Upper lobe of left lung (tissue), 4 donors: ENCODE results near the gene ALDH8A1.

Experiments
- CTCF ChIP-seq, 6 experiments: fragments of 450-650 bp in 4 of 6; fragments of 200-600 bp in 2 of 6; sonication (generic) in 2 of 6; IDR thresholded peaks; one replicate each; pipeline ENCODE4 v1.5.1; 2016 to 2019; ENCODE audit warnings: antibody characterized with exemption in 6 of 6
- EP300 ChIP-seq, 4 donors: sonication (generic); formaldehyde crosslinking; IDR thresholded peaks; one replicate each; pipeline ENCODE4 v1.5.1; 2017; ENCODE audit warnings: antibody characterized with exemption in 4 of 4, control low read depth in 2 of 4
- POLR2A ChIP-seq, 4 donors: fragments of 450-650 bp; IDR thresholded peaks; one replicate each; pipeline ENCODE4 v1.5.1; 2016 to 2017; ENCODE audit warnings: antibody characterized with exemption in 4 of 4, mild to moderate bottlenecking in 2 of 4
- POLR2AphosphoS5 ChIP-seq, 2 donors: sonication (generic); formaldehyde crosslinking; IDR thresholded peaks; one replicate each; pipeline ENCODE4 v1.5.1; 2017; ENCODE audit warnings: antibody characterized with exemption in 2 of 2

- no peak for TF ChIP-seq CTCF (IDR thresholded peaks at IDR 0.05)
- no peak for TF ChIP-seq POLR2A (IDR thresholded peaks at IDR 0.05)
- TF ChIP-seq POLR2AphosphoS5 (IDR thresholded peaks at IDR 0.05): no peak
- no peak for TF ChIP-seq EP300 (IDR thresholded peaks at IDR 0.05)
Measured at GRCh38 chr6:134979142-134979541, 29.2 kb upstream of the ALDH8A1 start.
